Keratinocyte (primary cell): ENCODE measurements around the gene HMCN1. TPM values are rescaled to one million over a fixed set of nuclear protein-coding genes. Genes with fewer than 3 reads are reported as not detected.

Experiments
- DNase-seq: peaks from one replicate; pipeline ENCODE4 v3.0.0-alpha.2; 2011; ENCODE audit warnings: low read depth, missing footprints, low spot score
- FAIRE-seq: peaks from 2 replicates; lab custom pipeline; 2011; peaks lifted over from hg19 to GRCh38; lab: Jason Lieb, UNC
- H2AFZ ChIP-seq: 2 replicates; pipeline ENCODE4 v1.6.0; 2012; ENCODE audit warnings: low read length, control low read depth, inconsistent platforms; ENCODE audit not compliant: control insufficient read depth
- H3K27ac ChIP-seq: 2 replicates; pipeline ENCODE4 v1.5.1; 2011; ENCODE audit warnings: low read length; ENCODE audit not compliant: control insufficient read depth, insufficient read depth
- H3K27me3 ChIP-seq: 3 replicates; pipeline ENCODE4 v1.6.0; 2011; ENCODE audit warnings: low read length; ENCODE audit not compliant: control insufficient read depth, insufficient read depth; ENCODE audit errors: extremely low read depth
- H3K36me3 ChIP-seq, 2 experiments: 2 replicates in 1 of 2; 3 replicates in 1 of 2; pipeline ENCODE4 v1.5.1; 2011; ENCODE audit warnings: low read length in 2 of 2, mild to moderate bottlenecking in 1 of 2; ENCODE audit not compliant: control insufficient read depth in 2 of 2, insufficient read depth in 2 of 2; ENCODE audit errors: extremely low read depth in 1 of 2
- H3K4me1 ChIP-seq: 3 replicates; pipeline ENCODE4 v1.5.1; 2011; ENCODE audit warnings: low read length; ENCODE audit not compliant: control insufficient read depth, insufficient read depth; ENCODE audit errors: extremely low read depth
- H3K4me2 ChIP-seq: 3 replicates; pipeline ENCODE4 v1.6.0; 2011; ENCODE audit warnings: low read depth, low read length; ENCODE audit not compliant: control insufficient read depth, insufficient read depth; ENCODE audit errors: extremely low read depth
- H3K4me3 ChIP-seq, 3 experiments: fragments of 200-600 bp in 1 of 3; sonication (generic) in 1 of 3; 2 replicates in 2 of 3; 3 replicates in 1 of 3; pipeline ENCODE4 v1.5.1; 2011 to 2016; ENCODE audit warnings: low read length in 3 of 3, mild to moderate bottlenecking in 3 of 3, control low read depth in 2 of 3, inconsistent platforms in 1 of 3, low read depth in 1 of 3, mixed read lengths in 1 of 3, mixed run types in 1 of 3, moderate library complexity in 1 of 3; ENCODE audit not compliant: control insufficient read depth in 2 of 3, insufficient read depth in 2 of 3; ENCODE audit errors: extremely low read depth in 1 of 3
- H3K79me2 ChIP-seq: 2 replicates; pipeline ENCODE4 v1.6.0; 2012; ENCODE audit warnings: low read length; ENCODE audit not compliant: control insufficient read depth, insufficient read depth
- H3K9ac ChIP-seq: 3 replicates; pipeline ENCODE4 v1.6.0; 2011; ENCODE audit warnings: low read length; ENCODE audit not compliant: control insufficient read depth, insufficient read depth; ENCODE audit errors: extremely low read depth
- H3K9me1 ChIP-seq: 3 replicates; pipeline ENCODE4 v1.6.0; 2011; ENCODE audit warnings: low read length; ENCODE audit not compliant: control insufficient read depth, insufficient read depth; ENCODE audit errors: extremely low read depth
- H3K9me3 ChIP-seq: 2 replicates; pipeline ENCODE4 v1.5.1; 2012; ENCODE audit warnings: low read depth, low read length; ENCODE audit not compliant: control insufficient read depth
- H4K20me1 ChIP-seq: 3 replicates; pipeline ENCODE4 v1.6.0; 2011; ENCODE audit warnings: low read length; ENCODE audit not compliant: control insufficient read depth, insufficient read depth; ENCODE audit errors: extremely low read depth
- CTCF ChIP-seq, 3 experiments: IDR thresholded peaks in 1 of 3; conservative IDR thresholded peaks in 1 of 3; optimal IDR thresholded peaks in 1 of 3; 2 replicates in 2 of 3; 3 replicates in 1 of 3; pipeline versions ENCODE3 to v1.5.1; 2011; ENCODE audit warnings: low read length in 3 of 3, mild to moderate bottlenecking in 3 of 3, moderate library complexity in 2 of 3, control low read depth in 1 of 3, inconsistent platforms in 1 of 3; ENCODE audit not compliant: insufficient read depth in 2 of 3; ENCODE audit errors: extremely low read depth in 1 of 3
- EZH2 ChIP-seq: IDR thresholded peaks from one replicate; pipeline ENCODE4 v1.6.1; 2012; ENCODE audit warnings: inconsistent platforms, mild to moderate bottlenecking, low read length, moderate library complexity
- dilution Hi-C: fragments of 300-500 bp; cut with MboI; formaldehyde crosslinking; loops from one replicate; pipeline ENCODE4 v1.7.0; 2020; ENCODE audit warnings: low sequenced_read_pairs; ENCODE audit not compliant: extremely low pct_ligation_motif_present
- polyA plus RNA-seq, 5 experiments: library from polyadenylated mRNA; depleted of rRNA in 3 of 5; stranded (reverse) in 3 of 5; stranded (forward) in 1 of 5; unstranded in 1 of 5; fragments of >200 nt; gene quantifications; 1 replicate in 1 of 5; 2 replicates in 3 of 5; 3 replicates in 1 of 5; pipeline versions ENCODE4 v1.2.1 to v1.2.3, GENCODE V29; 2011 to 2012; ENCODE audit warnings: missing spikeins in 2 of 5, low read depth in 1 of 5, low replicate concordance in 1 of 5

HMCN1 gene
- polyA plus RNA-seq, 1 donor (not counting 4 experiments of a cell fraction or from before 2014, with no cell fraction given): 1.8 TPM

GRCh38 chr1:186152227-186152619, 418.0 kb downstream of the HMCN1 start:
- H3K4me3 ChIP-seq: peak overlapping the region in 1 of 3 experiments; percentile 11
- H4K20me1 ChIP-seq: no peaks in the 10 kb centered on the region
- peaks cover 14% of the 10 kb centered on the region for H3K4me1 ChIP-seq
- no peak overlapping the region for H3K9ac ChIP-seq
- DNase-seq: no peak
- no peaks in the 10 kb centered on the region for H3K27me3 ChIP-seq
- H3K9me3 ChIP-seq: no peaks in the 10 kb centered on the region
- TF ChIP-seq CTCF (optimal IDR thresholded peaks at IDR 0.05 in 1 of 3, IDR thresholded peaks at IDR 0.05 in 1 of 3, conservative IDR thresholded peaks at IDR 0.05 in 1 of 3; ENCODE audit: extremely low read depth in 1 of 3, insufficient read depth in 2 of 3, low read length in 3 of 3) (no peak), EZH2 (no peak)
- H2AFZ ChIP-seq: peak overlapping the region; percentile 44
- dilution Hi-C loops: loop anchor here (25.0 kb wide), 1 partner anchor 340 kb away; no protein-coding TSS in a partner anchor
- FAIRE-seq: no peak
- H3K36me3 ChIP-seq: no peaks in the 10 kb centered on the region
- no peaks in the 10 kb centered on the region for H3K9me1 ChIP-seq
- H3K27ac ChIP-seq: peak overlapping the region; percentile 33
- H3K79me2 ChIP-seq: no peaks in the 10 kb centered on the region
- H3K4me2 ChIP-seq: peak overlapping the region; percentile 64

GRCh38 chr1:186152620-186153239, 418.5 kb downstream of the HMCN1 start:
- dilution Hi-C loops: loop anchor here (25.0 kb wide), 1 partner anchor 340 kb away; no protein-coding TSS in a partner anchor
- Histone ChIP-seq H3K36me3 (no peaks in the 10 kb centered on the region), H2AFZ (peak overlapping the region; percentile 44), H3K27me3 (no peaks in the 10 kb centered on the region), H3K9ac (no peak overlapping the region), H3K9me3 (no peaks in the 10 kb centered on the region), H3K27ac (peak overlapping the region; percentile 33), H3K79me2 (no peaks in the 10 kb centered on the region), H3K4me1 (peaks cover 14% of the 10 kb centered on the region), H4K20me1 (no peaks in the 10 kb centered on the region), H3K4me2 (peak overlapping the region; percentile 64), H3K4me3 (peak overlapping the region in 1 of 3 experiments; percentile 11), H3K9me1 (no peaks in the 10 kb centered on the region)
- TF ChIP-seq CTCF (optimal IDR thresholded peaks at IDR 0.05 in 1 of 3, IDR thresholded peaks at IDR 0.05 in 1 of 3, conservative IDR thresholded peaks at IDR 0.05 in 1 of 3; ENCODE audit: extremely low read depth in 1 of 3, insufficient read depth in 2 of 3, low read length in 3 of 3) (no peak), EZH2 (no peak)
- FAIRE-seq: peak; percentile 93
- DNase-seq: peak; percentile 76
